Cardiac muscle cell (in vitro differentiated cells and primary cell): ENCODE data around the gene COL4A1. TPM values are rescaled to one million over a fixed set of nuclear protein-coding genes. Genes with fewer than 3 reads are reported as not detected.

Experiments used
- DNase-seq, 2 donors: peaks; one replicate each; pipeline versions ENCODE4 v3.0.0 to v3.0.0-alpha.2; 2010 to 2017; ENCODE audit warnings: low read depth in 1 of 2, low spot score in 1 of 2
- H3K27ac ChIP-seq: fragments of 200-600 bp; sonication (generic); 2 replicates; pipeline ENCODE4 v1.5.1; 2016
- H3K27me3 ChIP-seq: fragments of 200-600 bp; sonication (generic); 2 replicates; pipeline ENCODE4 v1.6.0; 2016; ENCODE audit warnings: control low read depth
- H3K36me3 ChIP-seq: fragments of 200-600 bp; sonication (generic); 2 replicates; pipeline ENCODE4 v1.5.1; 2016; ENCODE audit warnings: control low read depth
- H3K4me1 ChIP-seq: fragments of 200-600 bp; sonication (generic); 2 replicates; pipeline ENCODE4 v1.8.1; 2017; ENCODE audit warnings: low read depth, mild to moderate bottlenecking, mixed run types
- H3K4me3 ChIP-seq: fragments of 200-600 bp; sonication (generic); 2 replicates; pipeline ENCODE4 v1.5.1; 2016; ENCODE audit warnings: mild to moderate bottlenecking
- H3K9me3 ChIP-seq: fragments of 200-600 bp; sonication (generic); 2 replicates; pipeline ENCODE4 v1.5.1; 2017; ENCODE audit warnings: low read depth, mild to moderate bottlenecking, control low read depth
- CTCF ChIP-seq: IDR thresholded peaks from 2 replicates; pipeline ENCODE4 v1.5.1; 2012; ENCODE audit warnings: low read depth, mild to moderate bottlenecking, low read length
- polyA plus RNA-seq: library from polyadenylated mRNA; unstranded; fragments of >200 nt; fragmentation: Nextera tagmentation; extraction: Ambion mirVana; gene quantifications from 2 replicates; pipeline ENCODE4 v1.2.1, GENCODE V29; 2016
- total RNA-seq: library from RNA; depleted of rRNA; stranded (reverse); fragments of >200 nt; gene quantifications from 2 replicates; pipeline ENCODE4 v1.2.3, GENCODE V29; 2016

The COL4A1 gene
- total and polyA plus RNA-seq, 2 experiments from 2014 or later = 73.9 to 171 TPM

GRCh38 chr13:110332750-110333149, 25.8 kb upstream of the COL4A1 start:
- no peak for TF ChIP-seq CTCF
- no peaks in the 10 kb centered on the region for H3K9me3 ChIP-seq
- DNase-seq = no peak
- H3K27ac ChIP-seq = no peak overlapping the region
- H3K27me3 ChIP-seq = no peaks in the 10 kb centered on the region
- H3K36me3 ChIP-seq = no peaks in the 10 kb centered on the region
- no peak overlapping the region for H3K4me3 ChIP-seq
- no peaks in the 10 kb centered on the region for H3K4me1 ChIP-seq

GRCh38 chr13:110331362-110331761, 24.4 kb upstream of the COL4A1 start:
- no peak overlapping the region for H3K4me3 ChIP-seq
- H3K27me3 ChIP-seq = no peaks in the 10 kb centered on the region
- H3K27ac ChIP-seq = no peak overlapping the region
- H3K4me1 ChIP-seq = peaks cover 9% of the 10 kb centered on the region
- TF ChIP-seq CTCF = no peak
- peak in 1 of 2 donors; percentile 41 for DNase-seq
- no peaks in the 10 kb centered on the region for H3K36me3 ChIP-seq
- no peaks in the 10 kb centered on the region for H3K9me3 ChIP-seq

- H3K4me3 ChIP-seq = no peak overlapping the region
- DNase-seq = peak in 1 of 2 donors; percentile 33
- no peaks in the 10 kb centered on the region for H3K9me3 ChIP-seq
- H3K27ac ChIP-seq = no peak overlapping the region
- H3K4me1 ChIP-seq = peaks cover 16% of the 10 kb centered on the region
- TF ChIP-seq CTCF = no peak
- H3K27me3 ChIP-seq = no peaks in the 10 kb centered on the region
- H3K36me3 ChIP-seq = no peaks in the 10 kb centered on the region
These were observed 23.6 kb upstream of the COL4A1 start for GRCh38 chr13:110330491-110331011.

GRCh38 chr13:110329798-110330461, 23.0 kb upstream of the COL4A1 start:
- Histone ChIP-seq H3K4me1 (peaks cover 21% of the 10 kb centered on the region), H3K36me3 (no peaks in the 10 kb centered on the region)
- DNase-seq = peak in 1 of 2 donors; percentile 49

GRCh38 chr13:110329258-110329657, 22.3 kb upstream of the COL4A1 start:
- H3K27ac ChIP-seq = no peak overlapping the region
- H3K4me1 ChIP-seq = peaks cover 27% of the 10 kb centered on the region

More at GRCh38 chr13:110329798-110330461, 23.0 kb upstream of the COL4A1 start:
- TF ChIP-seq CTCF = no peak
- Histone ChIP-seq H3K27ac (no peak overlapping the region), H3K27me3 (no peaks in the 10 kb centered on the region), H3K4me3 (no peak overlapping the region), H3K9me3 (no peaks in the 10 kb centered on the region)

More at GRCh38 chr13:110329258-110329657, 22.3 kb upstream of the COL4A1 start:
- H3K36me3 ChIP-seq = no peaks in the 10 kb centered on the region
- no peak for TF ChIP-seq CTCF
- H3K4me3 ChIP-seq = no peak overlapping the region
- DNase-seq = no peak
- no peaks in the 10 kb centered on the region for H3K27me3 ChIP-seq
- no peaks in the 10 kb centered on the region for H3K9me3 ChIP-seq
